HepG2 (cell line): ENCODE results near the gene CEBPE. TPM values are rescaled to one million over a fixed set of nuclear protein-coding genes. Genes with fewer than 3 reads are reported as not detected.

Experiments
- CHD2 ChIP-seq: IDR thresholded peaks from 2 replicates; pipeline ENCODE4 v1.6.1; 2011; ENCODE audit warnings: low read depth, low read length, improper control_type of control experiment
- ELF3 ChIP-seq: IDR thresholded peaks from 2 replicates; pipeline ENCODE4 v1.6.1; 2016; ENCODE audit warnings: missing genetic modification reagents, missing compliant biosample characterization
- MED1 ChIP-seq: sonication (generic); formaldehyde crosslinking; IDR thresholded peaks from 2 replicates; pipeline ENCODE4 v1.4.0; 2020; ENCODE audit warnings: missing genetic modification reagents
- MLLT10 ChIP-seq: sonication (generic); formaldehyde crosslinking; IDR thresholded peaks from 2 replicates; pipeline ENCODE4 v1.4.0; 2020; ENCODE audit warnings: missing genetic modification reagents
- MLX ChIP-seq: IDR thresholded peaks from 2 replicates; pipeline ENCODE4 v1.6.1; 2016
- MTF1 ChIP-seq: sonication (generic); formaldehyde crosslinking; IDR thresholded peaks from 2 replicates; pipeline ENCODE4 v1.5.0; 2020; ENCODE audit warnings: missing genetic modification reagents
- NCOA5 ChIP-seq: sonication (generic); formaldehyde crosslinking; IDR thresholded peaks from 2 replicates; pipeline ENCODE4 v1.4.0; 2020; ENCODE audit warnings: missing genetic modification reagents
- ONECUT2 ChIP-seq: sonication (generic); formaldehyde crosslinking; IDR thresholded peaks from 2 replicates; pipeline ENCODE4 v1.4.0; 2020; ENCODE audit warnings: missing genetic modification reagents
- PAF1 ChIP-seq: IDR thresholded peaks from 2 replicates; pipeline ENCODE4 v1.6.1; 2016; ENCODE audit warnings: missing genetic modification reagents, missing compliant biosample characterization
- PHF20 ChIP-seq: sonication (generic); formaldehyde crosslinking; IDR thresholded peaks from 2 replicates; pipeline ENCODE4 v1.5.0; 2020; ENCODE audit warnings: mild to moderate bottlenecking, missing genetic modification reagents
- PLRG1 ChIP-seq: fragments of 450-650 bp; conservative IDR thresholded peaks from 2 replicates; pipeline ENCODE4 v1.6.1; 2016
- RFX1 ChIP-seq: fragments of 450-650 bp; IDR thresholded peaks from 2 replicates; pipeline ENCODE4 v1.6.1; 2017
- TEAD2 ChIP-seq: sonication (generic); formaldehyde crosslinking; IDR thresholded peaks from 2 replicates; pipeline ENCODE4 v1.9.0; 2021; ENCODE audit warnings: missing genetic modification reagents
- TFAP4 ChIP-seq: sonication (generic); IDR thresholded peaks from 2 replicates; pipeline ENCODE4 v1.6.1; 2016; ENCODE audit warnings: low read depth, borderline replicate concordance
- ZMAT5 ChIP-seq: sonication (generic); formaldehyde crosslinking; IDR thresholded peaks from 2 replicates; pipeline ENCODE4 v1.5.0; 2020; ENCODE audit warnings: mild to moderate bottlenecking, low read depth, missing genetic modification reagents, borderline replicate concordance
- ZNF160 ChIP-seq: sonication (generic); formaldehyde crosslinking; IDR thresholded peaks from 2 replicates; pipeline ENCODE4 v1.8.0; 2022; ENCODE audit warnings: mild to moderate bottlenecking, inconsistent platforms, missing genetic modification reagents
- ZNF432 ChIP-seq: sonication (generic); formaldehyde crosslinking; IDR thresholded peaks from 2 replicates; pipeline ENCODE4 v1.5.0; 2020; ENCODE audit warnings: missing genetic modification reagents, mild to moderate bottlenecking, borderline replicate concordance
- ZNF503 ChIP-seq: sonication (generic); formaldehyde crosslinking; IDR thresholded peaks from 2 replicates; pipeline ENCODE4 v1.4.0; 2020; ENCODE audit warnings: missing genetic modification reagents
- ZNF616 ChIP-seq: sonication (generic); formaldehyde crosslinking; IDR thresholded peaks from 2 replicates; pipeline ENCODE4 v1.5.0; 2020; ENCODE audit warnings: low read depth, mild to moderate bottlenecking, missing genetic modification reagents
- ZNF720 ChIP-seq: sonication (generic); formaldehyde crosslinking; IDR thresholded peaks from 2 replicates; pipeline ENCODE4 v1.4.0; 2020; ENCODE audit warnings: missing genetic modification reagents
- ZNF724P ChIP-seq: sonication (generic); formaldehyde crosslinking; IDR thresholded peaks from 2 replicates; pipeline ENCODE4 v1.8.0; 2022; ENCODE audit warnings: missing genetic modification reagents, borderline replicate concordance
- ZNF781 ChIP-seq: sonication (generic); formaldehyde crosslinking; IDR thresholded peaks from 2 replicates; pipeline ENCODE4 v1.5.1; 2020; ENCODE audit warnings: borderline replicate concordance, mild to moderate bottlenecking, missing genetic modification reagents; ENCODE audit errors: not compliant biosample characterization
- polyA plus RNA-seq, 8 experiments: library from polyadenylated mRNA; depleted of rRNA in 3 of 8; stranded (reverse) in 7 of 8; unstranded in 1 of 8; fragments of >200 nt; fragmentation: Illumina TruSeq in 4 of 8; extraction: Trizol in 4 of 8; gene quantifications; 2 replicates each; pipeline versions ENCODE4 v1.2.1 to v1.2.3, GENCODE V29; 2011 to 2016; ENCODE audit warnings: low read depth in 4 of 8, missing spikeins in 1 of 8, mixed read lengths in 1 of 8; ENCODE audit not compliant: insufficient read depth in 1 of 8
- total RNA-seq, 5 experiments: library from RNA; depleted of rRNA; stranded (reverse); fragments of >200 nt; fragmentation: Illumina TruSeq; extraction: Trizol; gene quantifications; 2 replicates each; pipeline ENCODE4 v1.2.3, GENCODE V29; 2016; ENCODE audit warnings: low read depth in 1 of 5
- TF ChIP-seq, protein P1 (sequence below): sonication (generic); formaldehyde crosslinking; IDR thresholded peaks from 2 replicates; pipeline ENCODE4 v1.9.0; 2021; ENCODE audit warnings: mild to moderate bottlenecking, missing genetic modification reagents

The CEBPE gene
- total and polyA plus RNA-seq, 2 of the 13 experiments (the other 11 are each of a cell fraction or from before 2014, with no cell fraction given): 0.09 to 0.11 TPM

GRCh38 chr14:23093526-23093925, 25.5 kb downstream of the CEBPE start (continued):
- TF ChIP-seq TEAD2: no peak
- TF ChIP-seq ZNF432 (CRISPR knock-in tag): no peak
- TF ChIP-seq ELF3 (CRISPR knock-in tag): no peak
- TF ChIP-seq PLRG1: no peak
- TF ChIP-seq MTF1 (CRISPR knock-in tag): 0 out of 2 replicates have a peak, but pooled peaks have one; percentile 20
- TF ChIP-seq RFX1: peak; percentile 6; the same call in 1 of the 2 replicates
- no peak for TF ChIP-seq CHD2
- TF ChIP-seq MED1: 0 out of 2 replicates have a peak, but pooled peaks have one; percentile 8
- TF ChIP-seq ZNF720 (CRISPR knock-in tag): no peak
- TF ChIP-seq, protein P1, sequence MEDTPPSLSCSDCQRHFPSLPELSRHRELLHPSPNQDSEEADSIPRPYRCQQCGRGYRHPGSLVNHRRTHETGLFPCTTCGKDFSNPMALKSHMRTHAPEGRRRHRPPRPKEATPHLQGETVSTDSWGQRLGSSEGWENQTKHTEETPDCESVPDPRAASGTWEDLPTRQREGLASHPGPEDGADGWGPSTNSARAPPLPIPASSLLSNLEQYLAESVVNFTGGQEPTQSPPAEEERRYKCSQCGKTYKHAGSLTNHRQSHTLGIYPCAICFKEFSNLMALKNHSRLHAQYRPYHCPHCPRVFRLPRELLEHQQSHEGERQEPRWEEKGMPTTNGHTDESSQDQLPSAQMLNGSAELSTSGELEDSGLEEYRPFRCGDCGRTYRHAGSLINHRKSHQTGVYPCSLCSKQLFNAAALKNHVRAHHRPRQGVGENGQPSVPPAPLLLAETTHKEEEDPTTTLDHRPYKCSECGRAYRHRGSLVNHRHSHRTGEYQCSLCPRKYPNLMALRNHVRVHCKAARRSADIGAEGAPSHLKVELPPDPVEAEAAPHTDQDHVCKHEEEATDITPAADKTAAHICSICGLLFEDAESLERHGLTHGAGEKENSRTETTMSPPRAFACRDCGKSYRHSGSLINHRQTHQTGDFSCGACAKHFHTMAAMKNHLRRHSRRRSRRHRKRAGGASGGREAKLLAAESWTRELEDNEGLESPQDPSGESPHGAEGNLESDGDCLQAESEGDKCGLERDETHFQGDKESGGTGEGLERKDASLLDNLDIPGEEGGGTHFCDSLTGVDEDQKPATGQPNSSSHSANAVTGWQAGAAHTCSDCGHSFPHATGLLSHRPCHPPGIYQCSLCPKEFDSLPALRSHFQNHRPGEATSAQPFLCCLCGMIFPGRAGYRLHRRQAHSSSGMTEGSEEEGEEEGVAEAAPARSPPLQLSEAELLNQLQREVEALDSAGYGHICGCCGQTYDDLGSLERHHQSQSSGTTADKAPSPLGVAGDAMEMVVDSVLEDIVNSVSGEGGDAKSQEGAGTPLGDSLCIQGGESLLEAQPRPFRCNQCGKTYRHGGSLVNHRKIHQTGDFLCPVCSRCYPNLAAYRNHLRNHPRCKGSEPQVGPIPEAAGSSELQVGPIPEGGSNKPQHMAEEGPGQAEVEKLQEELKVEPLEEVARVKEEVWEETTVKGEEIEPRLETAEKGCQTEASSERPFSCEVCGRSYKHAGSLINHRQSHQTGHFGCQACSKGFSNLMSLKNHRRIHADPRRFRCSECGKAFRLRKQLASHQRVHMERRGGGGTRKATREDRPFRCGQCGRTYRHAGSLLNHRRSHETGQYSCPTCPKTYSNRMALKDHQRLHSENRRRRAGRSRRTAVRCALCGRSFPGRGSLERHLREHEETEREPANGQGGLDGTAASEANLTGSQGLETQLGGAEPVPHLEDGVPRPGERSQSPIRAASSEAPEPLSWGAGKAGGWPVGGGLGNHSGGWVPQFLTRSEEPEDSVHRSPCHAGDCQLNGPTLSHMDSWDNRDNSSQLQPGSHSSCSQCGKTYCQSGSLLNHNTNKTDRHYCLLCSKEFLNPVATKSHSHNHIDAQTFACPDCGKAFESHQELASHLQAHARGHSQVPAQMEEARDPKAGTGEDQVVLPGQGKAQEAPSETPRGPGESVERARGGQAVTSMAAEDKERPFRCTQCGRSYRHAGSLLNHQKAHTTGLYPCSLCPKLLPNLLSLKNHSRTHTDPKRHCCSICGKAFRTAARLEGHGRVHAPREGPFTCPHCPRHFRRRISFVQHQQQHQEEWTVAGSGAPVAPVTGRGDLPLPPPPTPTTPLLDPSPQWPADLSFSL (CRISPR knock-in tag): no peak
- no peak for TF ChIP-seq ZNF616 (CRISPR knock-in tag)
- TF ChIP-seq TFAP4: no peak
- TF ChIP-seq ZNF503 (CRISPR knock-in tag): peak; percentile 68; the same call in 1 of the 2 replicates
- TF ChIP-seq NCOA5 (CRISPR knock-in tag): 0 out of 2 replicates have a peak, but pooled peaks have one; percentile 42
- TF ChIP-seq ONECUT2 (CRISPR knock-in tag): no peak
- no peak for TF ChIP-seq ZMAT5 (CRISPR knock-in tag)
- no peak for TF ChIP-seq PAF1 (CRISPR knock-in tag)
- no peak for TF ChIP-seq ZNF781 (CRISPR knock-in tag)
- TF ChIP-seq ZNF724P (CRISPR knock-in tag): no peak
- TF ChIP-seq MLLT10 (CRISPR knock-in tag): no peak
- TF ChIP-seq PHF20 (CRISPR knock-in tag): no peak
- no peak for TF ChIP-seq ZNF160 (CRISPR knock-in tag)
- TF ChIP-seq MLX (CRISPR knock-in tag): no peak
